Measurements from ENCODE around the gene KCNJ11.

DNA sequence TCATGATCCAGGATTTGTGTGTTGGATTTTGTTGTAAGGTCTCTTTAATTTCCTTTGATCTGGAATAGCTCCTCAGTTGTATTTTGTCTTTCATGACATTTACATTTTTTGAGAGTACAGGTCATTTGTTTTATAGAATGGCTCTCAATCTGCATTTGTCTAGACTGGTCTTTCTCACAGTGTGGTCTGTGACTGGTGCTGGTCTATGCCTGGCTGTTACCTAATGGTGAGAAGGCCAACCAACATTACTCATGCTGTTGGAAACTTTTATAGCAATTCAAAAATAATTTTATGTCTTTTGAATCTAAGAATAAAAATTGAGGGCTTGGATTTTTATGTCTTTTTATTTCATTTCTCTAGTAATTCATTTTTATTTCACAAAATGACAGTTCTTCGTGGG is 40.8 kb downstream of the KCNJ11 start:
- TF ChIP-seq GATA2 (IDR thresholded peaks at IDR 0.05; ENCODE audit: low read depth, low read length): no peak
- TF ChIP-seq GATA3 (IDR thresholded peaks at IDR 0.05; ENCODE audit: low read depth, low read length): no peak
